Measurements from ENCODE around the gene MEIS1.

MEIS1 gene

DNA sequence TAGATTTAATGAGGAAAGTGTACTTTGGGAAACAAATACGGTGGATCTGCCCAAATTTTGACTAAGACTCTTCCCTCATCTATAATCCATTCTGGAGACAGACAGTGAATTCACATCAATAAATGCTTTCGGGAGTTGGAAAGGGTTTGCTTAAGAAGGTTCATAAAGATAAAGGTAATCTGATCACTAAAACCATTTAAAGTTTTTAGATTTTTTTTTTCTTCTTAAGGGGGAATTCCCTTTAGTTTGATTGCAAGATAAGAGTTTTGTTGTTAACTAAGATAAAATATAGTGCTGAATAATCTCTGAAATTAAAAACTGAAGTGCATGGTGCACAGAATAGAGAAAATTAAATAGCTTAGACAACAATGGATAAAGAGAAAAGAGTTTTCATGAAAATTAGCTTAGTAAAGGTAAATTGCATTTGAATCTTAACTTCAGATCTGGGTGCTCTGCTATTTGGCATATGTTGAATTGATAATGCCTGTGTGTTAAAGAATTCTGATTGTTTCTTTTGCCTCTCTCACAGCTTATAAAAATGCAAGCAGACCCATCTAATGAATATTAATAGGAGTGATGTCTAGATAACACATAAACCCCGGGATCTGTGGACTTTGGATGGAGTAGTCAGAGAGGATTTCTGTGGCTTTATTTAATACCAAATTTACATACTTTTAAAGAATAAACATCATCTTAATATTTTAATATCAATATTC, 100.8 kb downstream of the MEIS1 start:
- TF ChIP-seq, protein P1, sequence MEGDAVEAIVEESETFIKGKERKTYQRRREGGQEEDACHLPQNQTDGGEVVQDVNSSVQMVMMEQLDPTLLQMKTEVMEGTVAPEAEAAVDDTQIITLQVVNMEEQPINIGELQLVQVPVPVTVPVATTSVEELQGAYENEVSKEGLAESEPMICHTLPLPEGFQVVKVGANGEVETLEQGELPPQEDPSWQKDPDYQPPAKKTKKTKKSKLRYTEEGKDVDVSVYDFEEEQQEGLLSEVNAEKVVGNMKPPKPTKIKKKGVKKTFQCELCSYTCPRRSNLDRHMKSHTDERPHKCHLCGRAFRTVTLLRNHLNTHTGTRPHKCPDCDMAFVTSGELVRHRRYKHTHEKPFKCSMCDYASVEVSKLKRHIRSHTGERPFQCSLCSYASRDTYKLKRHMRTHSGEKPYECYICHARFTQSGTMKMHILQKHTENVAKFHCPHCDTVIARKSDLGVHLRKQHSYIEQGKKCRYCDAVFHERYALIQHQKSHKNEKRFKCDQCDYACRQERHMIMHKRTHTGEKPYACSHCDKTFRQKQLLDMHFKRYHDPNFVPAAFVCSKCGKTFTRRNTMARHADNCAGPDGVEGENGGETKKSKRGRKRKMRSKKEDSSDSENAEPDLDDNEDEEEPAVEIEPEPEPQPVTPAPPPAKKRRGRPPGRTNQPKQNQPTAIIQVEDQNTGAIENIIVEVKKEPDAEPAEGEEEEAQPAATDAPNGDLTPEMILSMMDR (IDR thresholded peaks at IDR 0.05; ENCODE audit: low read depth, low read length), result no peak
- H3K4me3 ChIP-seq (ENCODE audit: low read depth, low read length), result no peak overlapping the region

DNA sequence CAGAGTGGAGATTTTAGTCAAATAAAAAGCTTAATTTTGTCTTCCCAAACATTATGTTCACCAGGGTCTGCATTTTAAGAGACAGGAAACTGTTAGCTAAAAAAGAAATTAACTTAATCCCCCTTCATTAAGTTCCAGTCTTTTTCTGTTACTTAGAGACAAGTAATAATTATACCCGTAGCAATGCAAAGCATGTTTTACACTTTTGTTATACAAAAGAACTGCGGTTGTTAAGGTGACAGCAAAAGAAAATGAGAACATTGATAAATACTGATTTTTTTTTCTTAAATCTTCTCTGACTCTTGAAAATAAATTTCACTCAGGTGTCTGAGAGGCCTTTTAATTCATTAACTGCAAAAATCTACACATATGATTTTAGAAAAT, 101.4 kb downstream of the MEIS1 start:
- TF ChIP-seq, protein P1 (IDR thresholded peaks at IDR 0.05; ENCODE audit: low read depth, low read length), result no peak
- no peak overlapping the region for H3K4me3 ChIP-seq (ENCODE audit: low read depth, low read length)

DNA sequence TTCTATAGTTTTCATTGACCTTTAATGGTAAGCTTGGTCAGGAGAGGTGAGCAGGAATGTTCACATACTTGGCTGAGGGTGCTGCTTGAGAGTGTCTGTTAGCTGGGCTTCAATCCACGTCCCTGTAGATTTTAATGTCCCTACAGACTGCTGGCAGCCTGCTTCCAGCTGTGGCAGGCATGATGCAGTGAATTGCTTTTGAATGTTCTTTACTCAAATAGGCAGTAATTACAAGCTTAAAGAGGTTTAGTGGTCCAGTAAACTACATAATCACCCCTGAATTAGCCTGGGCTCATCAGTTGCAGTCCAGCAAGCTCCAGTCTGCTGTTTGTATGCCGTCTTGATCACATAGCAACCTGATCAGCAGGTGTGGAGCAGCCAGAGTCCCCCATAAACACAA, 102.1 kb downstream of the MEIS1 start:
- TF ChIP-seq, protein P1 (IDR thresholded peaks at IDR 0.05; ENCODE audit: low read depth, low read length), result no peak

DNA sequence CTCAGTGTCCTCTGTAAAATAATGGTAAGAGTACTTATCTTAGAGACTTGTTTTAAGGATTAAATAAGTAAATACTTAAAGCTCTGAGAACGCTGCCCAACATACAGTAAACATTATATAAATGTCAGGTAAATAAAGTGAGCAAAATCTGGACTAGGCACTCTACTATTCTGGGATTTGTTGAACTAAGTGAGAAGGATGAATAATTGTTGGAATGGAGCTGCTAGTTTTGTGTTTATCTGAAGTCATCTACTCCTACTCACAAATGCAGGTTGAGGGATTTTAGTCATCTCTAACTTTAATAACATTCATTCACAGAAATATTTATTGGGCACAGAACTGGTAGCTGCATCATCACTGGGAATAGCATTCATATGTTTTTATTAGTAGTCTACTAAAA, 103.4 kb downstream of the MEIS1 start:
- H3K4me3 ChIP-seq (ENCODE audit: low read depth, low read length), result no peak overlapping the region
- TF ChIP-seq, protein P1 (IDR thresholded peaks at IDR 0.05; ENCODE audit: low read depth, low read length), result no peak

More for the DNA sequence above, 102.1 kb downstream of the MEIS1 start:
- no peak overlapping the region for H3K4me3 ChIP-seq (ENCODE audit: low read depth, low read length)

DNA sequence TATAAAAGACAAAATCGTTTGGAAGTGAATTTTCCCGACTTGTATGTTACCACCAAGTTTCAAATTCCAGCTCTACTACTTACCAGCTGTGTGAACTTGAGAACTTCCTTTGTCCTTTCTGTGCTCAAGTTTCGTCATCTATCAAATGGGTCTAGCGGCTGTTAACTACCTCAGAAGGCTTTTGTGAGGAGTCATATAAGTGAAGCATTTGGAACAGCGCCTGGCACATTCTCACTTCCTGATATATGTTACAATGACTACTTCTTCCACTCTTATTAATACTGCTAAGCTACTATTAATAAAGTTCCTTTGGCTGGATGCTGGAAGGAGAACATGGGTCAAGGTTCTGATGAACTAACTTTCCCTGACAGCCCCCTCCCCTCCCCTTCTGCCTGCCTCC, 104.5 kb downstream of the MEIS1 start:
- TF ChIP-seq, protein P1 (IDR thresholded peaks at IDR 0.05; ENCODE audit: low read depth, low read length), result no peak
- no peak overlapping the region for H3K4me3 ChIP-seq (ENCODE audit: low read depth, low read length)

DNA sequence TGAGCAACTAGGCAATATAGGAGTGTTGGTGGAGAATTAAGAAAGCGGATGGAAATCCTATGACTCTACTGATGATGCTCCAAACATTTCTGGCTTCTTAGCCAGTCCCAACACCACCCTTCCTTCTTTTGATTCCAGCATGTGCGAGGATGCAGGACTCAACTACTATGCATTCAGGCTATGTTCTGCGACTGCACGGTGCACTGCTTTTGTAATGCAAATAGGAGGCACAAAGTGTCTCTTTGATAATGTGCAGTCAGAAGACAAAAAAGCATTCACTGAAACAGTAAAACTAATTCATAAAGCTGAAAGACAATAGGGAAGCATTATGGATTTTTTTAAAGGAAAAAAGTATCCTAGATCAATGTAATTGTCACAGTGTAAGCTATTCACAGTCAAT, 106.7 kb downstream of the MEIS1 start:
- no peak overlapping the region for H3K4me3 ChIP-seq (ENCODE audit: low read depth, low read length)
- TF ChIP-seq, protein P1 (IDR thresholded peaks at IDR 0.05; ENCODE audit: low read depth, low read length), result no peak

DNA sequence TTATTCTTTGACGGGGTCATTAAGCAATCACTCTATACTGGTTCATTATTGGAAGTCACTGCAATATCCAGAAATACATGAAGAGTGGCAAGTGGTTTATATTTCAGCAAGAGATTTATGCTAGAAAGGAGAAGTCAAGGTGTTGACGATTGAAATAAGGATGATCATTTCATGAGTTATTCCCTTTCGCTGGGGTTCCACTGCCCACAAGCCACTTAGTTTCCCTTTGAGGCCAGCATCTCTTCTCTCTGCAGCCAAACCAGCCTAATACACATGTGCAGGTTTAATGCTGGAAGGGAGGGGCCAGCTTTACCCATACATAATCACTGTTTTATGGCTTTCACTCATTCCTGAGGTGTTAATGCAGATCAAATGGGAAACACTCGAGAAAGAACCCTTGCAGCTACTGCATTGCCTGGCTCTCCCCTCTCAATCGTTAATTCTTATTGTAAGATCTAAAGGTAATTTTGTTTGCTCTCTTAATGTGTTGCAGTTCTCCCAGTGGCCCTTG, 108.4 kb downstream of the MEIS1 start:
- TF ChIP-seq, protein P1 (IDR thresholded peaks at IDR 0.05; ENCODE audit: low read depth, low read length), result no peak
- H3K4me3 ChIP-seq (ENCODE audit: low read depth, low read length), result no peak overlapping the region

Data from WI38 (cell line).